ENCODE data around the gene VWA5B2. TPM values are rescaled to one million over a fixed set of nuclear protein-coding genes. Genes with fewer than 3 reads are reported as not detected.

Gene VWA5B2
- total and polyA plus RNA-seq, 9 of the 15 experiments (the other 6 are each of a cell fraction or from before 2014, with no cell fraction given) = 0.04 TPM; not detected in 8

DNA sequence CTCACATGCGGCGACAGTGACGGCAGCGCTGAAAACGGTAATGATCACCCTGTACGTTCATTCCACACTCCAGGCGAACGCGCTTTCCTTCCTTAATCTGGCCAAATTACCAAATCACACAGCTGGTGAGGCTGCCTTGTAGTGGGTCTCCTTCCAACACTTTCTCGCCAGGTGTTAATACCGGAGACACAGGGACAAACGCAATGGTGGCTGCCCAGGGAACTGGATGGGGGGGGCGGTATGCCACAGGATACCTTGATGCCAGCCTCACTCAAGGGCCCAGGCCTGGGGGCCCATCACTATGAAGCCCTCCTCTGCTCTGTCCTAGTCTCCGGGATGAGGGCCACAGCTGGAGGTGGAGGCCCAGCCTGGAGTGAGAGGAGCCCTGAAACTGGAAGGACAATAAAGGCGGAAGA is 33.4 kb downstream of the VWA5B2 start (continued):
- TF ChIP-seq, protein P1, sequence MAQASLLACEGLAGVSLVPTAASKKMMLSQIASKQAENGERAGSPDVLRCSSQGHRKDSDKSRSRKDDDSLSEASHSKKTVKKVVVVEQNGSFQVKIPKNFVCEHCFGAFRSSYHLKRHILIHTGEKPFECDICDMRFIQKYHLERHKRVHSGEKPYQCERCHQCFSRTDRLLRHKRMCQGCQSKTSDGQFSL (CRISPR knock-in tag; IDR thresholded peaks at IDR 0.05) = no peak
- TF ChIP-seq, protein P1 (tag; IDR thresholded peaks at IDR 0.05) = no peak
- TF ChIP-seq MYBL2 (IDR thresholded peaks at IDR 0.05; ENCODE audit: low read depth) (no peak), MYBL2 (CRISPR knock-in tag; IDR thresholded peaks at IDR 0.05; ENCODE audit: borderline replicate concordance) (no peak), TSC22D4 (tag; IDR thresholded peaks at IDR 0.05) (no peak), TFAM (CRISPR knock-in tag; conservative IDR thresholded peaks at IDR 0.05) (no peak), L3MBTL2 (IDR thresholded peaks at IDR 0.05) (no peak), NELFE (IDR thresholded peaks at IDR 0.05; ENCODE audit: insufficient read depth, insufficient read length) (no peak), SP2 (IDR thresholded peaks at IDR 0.05; ENCODE audit: extremely low read depth, low read depth, low read length, poor library complexity, severe bottlenecking) (no peak), CBFA2T3 (IDR thresholded peaks at IDR 0.05) (no peak)
- TF ChIP-seq, protein P2, sequence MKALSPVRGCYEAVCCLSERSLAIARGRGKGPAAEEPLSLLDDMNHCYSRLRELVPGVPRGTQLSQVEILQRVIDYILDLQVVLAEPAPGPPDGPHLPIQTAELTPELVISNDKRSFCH (CRISPR knock-in tag; IDR thresholded peaks at IDR 0.05) = no peak
- TF ChIP-seq, protein P2 (tag; IDR thresholded peaks at IDR 0.05) = no peak

All from K562 (cell line).